ENCODE results near the gene CAPN5. TPM values are rescaled to one million over a fixed set of nuclear protein-coding genes. Genes with fewer than 3 reads are reported as not detected.

Gene CAPN5
- total and polyA plus RNA-seq, 10 of the 15 experiments (the other 5 are each of a cell fraction or from before 2014, with no cell fraction given): 0.02 to 0.33 (median 0.07) TPM; not detected in 3

- H3K9me3 ChIP-seq (replicated peaks; ENCODE audit: control insufficient read depth, insufficient read depth, low read length): no peaks in the 10 kb centered on the region
These were observed 105.3 kb downstream of the CAPN5 start for GRCh38 chr11:77171885-77172665.

More at GRCh38 chr11:77171885-77172665, 105.3 kb downstream of the CAPN5 start:
- WGBS (ENCODE audit: insufficient coverage, insufficient replicate concordance, low lambda C conversion rate, missing lambda C conversion rate): 55% methylated on average over 19 of the region's 20 CpGs
- intact Hi-C loops (cut with micrococcal nuclease; ENCODE audit: unreplicated experiment): no loop called here
- ATAC-seq (no peak), FAIRE-seq (no peak), DNase-seq (ENCODE audit: low read depth, low spot score) (no peak)
- no TSS peak for BruUV-seq (replicated peaks)
- H3K79me2 ChIP-seq (ENCODE audit: control insufficient read depth, insufficient read depth, low read length): no peaks in the 10 kb centered on the region
- ChIA-PET POLR2A (no interaction called here), CTCF (interaction anchor here (0.6 kb wide), 2 partner anchors 440 to 1136 kb away, joined by 3 read pairs; no protein-coding TSS in a partner anchor), SMC1A (ENCODE audit: uncharacterized antibody, unreplicated experiment) (no interaction called here), RAD21 (ENCODE audit: unreplicated experiment) (no interaction called here)
- no peak overlapping the region for H3K9ac ChIP-seq (ENCODE audit: control insufficient read depth, insufficient read depth, low read length)
- peaks cover 7% of the 10 kb centered on the region for H3K4me1 ChIP-seq (ENCODE audit: control insufficient read depth, insufficient read depth, low read length)
- H3K36me3 ChIP-seq (ENCODE audit: control insufficient read depth in 2 of 2, insufficient read depth in 2 of 2, low read length in 1 of 2): no peaks in the 10 kb centered on the region
- no peak overlapping the region for H3K4me2 ChIP-seq (ENCODE audit: control insufficient read depth, insufficient read depth)
- H3K27me3 ChIP-seq (replicated peaks in 1 of 2; ENCODE audit: control insufficient read depth in 2 of 2, insufficient read depth in 2 of 2, low read length in 1 of 2): no peaks in the 10 kb centered on the region; a peak in 1 of 4 replicates
- no peak overlapping the region for H2AFZ ChIP-seq (ENCODE audit: control insufficient read depth, low read depth, low read length)
- no peak overlapping the region for H3K4me3 ChIP-seq
- TF ChIP-seq BRCA1 (IDR thresholded peaks at IDR 0.05; ENCODE audit: low read depth, low read length) (no peak), ZNF687 (IDR thresholded peaks at IDR 0.05) (no peak), CBX5 (IDR thresholded peaks at IDR 0.05; ENCODE audit: low read depth) (no peak), EZH2 (IDR thresholded peaks at IDR 0.05; ENCODE audit: borderline replicate concordance, control insufficient read depth, low read depth, low read length) (no peak), TCF7 (IDR thresholded peaks at IDR 0.05; ENCODE audit: borderline replicate concordance) (no peak), CREM (IDR thresholded peaks at IDR 0.05; ENCODE audit: low read depth) (no peak), ZBED1 (IDR thresholded peaks at IDR 0.05; ENCODE audit: borderline replicate concordance) (no peak), SUZ12 (IDR thresholded peaks at IDR 0.05; ENCODE audit: unreplicated experiment) (no peak), POU2F2 (IDR thresholded peaks at IDR 0.05; ENCODE audit: borderline replicate concordance, low read depth, low read length) (no peak), MYB (IDR thresholded peaks at IDR 0.05; ENCODE audit: borderline replicate concordance, low read depth, low read length) (no peak), HDAC2 (IDR thresholded peaks at IDR 0.05) (no peak), KLF5 (IDR thresholded peaks at IDR 0.05; ENCODE audit: partially characterized antibody) (no peak), SMC3 (IDR thresholded peaks at IDR 0.05; ENCODE audit: borderline replicate concordance, low read length) (no peak), SIN3A (IDR thresholded peaks at IDR 0.05; ENCODE audit: low read depth, low read length) (no peak)
- TF ChIP-seq, protein P1, sequence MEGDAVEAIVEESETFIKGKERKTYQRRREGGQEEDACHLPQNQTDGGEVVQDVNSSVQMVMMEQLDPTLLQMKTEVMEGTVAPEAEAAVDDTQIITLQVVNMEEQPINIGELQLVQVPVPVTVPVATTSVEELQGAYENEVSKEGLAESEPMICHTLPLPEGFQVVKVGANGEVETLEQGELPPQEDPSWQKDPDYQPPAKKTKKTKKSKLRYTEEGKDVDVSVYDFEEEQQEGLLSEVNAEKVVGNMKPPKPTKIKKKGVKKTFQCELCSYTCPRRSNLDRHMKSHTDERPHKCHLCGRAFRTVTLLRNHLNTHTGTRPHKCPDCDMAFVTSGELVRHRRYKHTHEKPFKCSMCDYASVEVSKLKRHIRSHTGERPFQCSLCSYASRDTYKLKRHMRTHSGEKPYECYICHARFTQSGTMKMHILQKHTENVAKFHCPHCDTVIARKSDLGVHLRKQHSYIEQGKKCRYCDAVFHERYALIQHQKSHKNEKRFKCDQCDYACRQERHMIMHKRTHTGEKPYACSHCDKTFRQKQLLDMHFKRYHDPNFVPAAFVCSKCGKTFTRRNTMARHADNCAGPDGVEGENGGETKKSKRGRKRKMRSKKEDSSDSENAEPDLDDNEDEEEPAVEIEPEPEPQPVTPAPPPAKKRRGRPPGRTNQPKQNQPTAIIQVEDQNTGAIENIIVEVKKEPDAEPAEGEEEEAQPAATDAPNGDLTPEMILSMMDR (IDR thresholded peaks at IDR 0.05 in 2 of 3, conservative IDR thresholded peaks at IDR 0.05 in 1 of 3; ENCODE audit: control insufficient read depth in 2 of 3, extremely low read depth in 1 of 3, insufficient read depth in 1 of 3, low read depth in 3 of 3, low read length in 3 of 3): no peak
- TF ChIP-seq, protein P2, sequence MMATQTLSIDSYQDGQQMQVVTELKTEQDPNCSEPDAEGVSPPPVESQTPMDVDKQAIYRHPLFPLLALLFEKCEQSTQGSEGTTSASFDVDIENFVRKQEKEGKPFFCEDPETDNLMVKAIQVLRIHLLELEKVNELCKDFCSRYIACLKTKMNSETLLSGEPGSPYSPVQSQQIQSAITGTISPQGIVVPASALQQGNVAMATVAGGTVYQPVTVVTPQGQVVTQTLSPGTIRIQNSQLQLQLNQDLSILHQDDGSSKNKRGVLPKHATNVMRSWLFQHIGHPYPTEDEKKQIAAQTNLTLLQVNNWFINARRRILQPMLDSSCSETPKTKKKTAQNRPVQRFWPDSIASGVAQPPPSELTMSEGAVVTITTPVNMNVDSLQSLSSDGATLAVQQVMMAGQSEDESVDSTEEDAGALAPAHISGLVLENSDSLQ (IDR thresholded peaks at IDR 0.05): no peak
- H3K27ac ChIP-seq (ENCODE audit: control insufficient read depth, insufficient read depth): no peak overlapping the region
- in situ Hi-C loops (cut with MboI): no loop called here
- H4K20me1 ChIP-seq (ENCODE audit: control insufficient read depth, insufficient read depth): no peaks in the 10 kb centered on the region
